Lower leg skin (tissue), 4 donors: Measurements from ENCODE around the gene CELF2. TPM values are rescaled to one million over a fixed set of nuclear protein-coding genes. Genes with fewer than 3 reads are reported as not detected.

ENCODE experiments used
- DNase-seq, 2 donors: peaks; one replicate each; pipeline ENCODE4 v3.0.0-alpha.2; 2019; ENCODE audit warnings: low spot score in 2 of 2
- H3K4me3 ChIP-seq: fragments of 200-600 bp; sonication (generic); 2 replicates; pipeline ENCODE4 v1.5.1; 2017; ENCODE audit warnings: mild to moderate bottlenecking, low read depth; ENCODE audit not compliant: poor library complexity, severe bottlenecking
- POLR2A ChIP-seq, 2 donors: fragments of 450-650 bp; IDR thresholded peaks; one replicate each; pipeline ENCODE4 v1.6.1; 2016 to 2017; ENCODE audit warnings: antibody characterized with exemption in 2 of 2, mild to moderate bottlenecking in 1 of 2, moderate library complexity in 1 of 2
- WGBS, 2 donors: methylation state at CpG; one replicate each; pipeline ENCODE4 v1.1.5; 2018; 5-methylcytosine and 5-hydroxymethylcytosine counted together
- intact Hi-C: fragments of 100-400 bp; cut with DNase I; formaldehyde crosslinking; loops from one replicate; pipeline ENCODE4 v1.15.0; 2023; ENCODE audit warnings: low total_unique reads
- total RNA-seq, 4 donors: library from RNA; depleted of rRNA; stranded (reverse); fragments of >200 nt; gene quantifications; one replicate each; pipeline ENCODE4 v1.1.0, GENCODE V29; 2016
- TF ChIP-seq, protein P1 (sequence below), 3 donors: fragments of 450-650 bp; IDR thresholded peaks; one replicate each; pipeline ENCODE4 v1.5.1; 2016; ENCODE audit warnings: antibody characterized with exemption in 3 of 3, mild to moderate bottlenecking in 3 of 3, moderate library complexity in 2 of 3

Gene CELF2
- total RNA-seq, 4 donors from 2014 or later: 16.9 to 39.9 (median 20.7) TPM

DNA sequence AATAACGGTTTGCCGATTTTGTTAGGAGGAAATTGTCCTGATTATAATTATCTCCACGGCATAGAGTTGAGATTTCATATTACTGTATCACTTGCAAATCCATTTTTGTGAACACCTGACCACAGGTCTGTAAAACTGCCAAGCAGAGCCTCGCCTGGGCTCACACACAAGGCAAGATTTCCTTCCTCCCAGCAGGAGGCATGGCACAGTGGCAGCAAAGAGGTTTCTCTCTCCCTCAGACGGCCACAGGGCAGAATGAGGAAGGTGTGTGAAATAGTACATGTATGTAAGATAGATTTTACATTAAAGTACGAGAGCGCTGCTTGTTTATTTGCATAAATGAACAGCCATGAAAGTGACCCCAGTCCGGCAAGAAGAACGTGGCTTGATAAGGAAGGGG is 130.1 kb downstream of the CELF2 start:
- intact Hi-C loops: loop anchor here (10.0 kb wide), 1 partner anchor 967 kb away; no protein-coding TSS in a partner anchor
- no peak for DNase-seq
- H3K4me3 ChIP-seq: no peak overlapping the region
- 64 to 68% methylated on average over 9 of the region's 9 CpGs for WGBS, 2 donors
- no peak for TF ChIP-seq POLR2A (IDR thresholded peaks at IDR 0.05)
- TF ChIP-seq, protein P1, sequence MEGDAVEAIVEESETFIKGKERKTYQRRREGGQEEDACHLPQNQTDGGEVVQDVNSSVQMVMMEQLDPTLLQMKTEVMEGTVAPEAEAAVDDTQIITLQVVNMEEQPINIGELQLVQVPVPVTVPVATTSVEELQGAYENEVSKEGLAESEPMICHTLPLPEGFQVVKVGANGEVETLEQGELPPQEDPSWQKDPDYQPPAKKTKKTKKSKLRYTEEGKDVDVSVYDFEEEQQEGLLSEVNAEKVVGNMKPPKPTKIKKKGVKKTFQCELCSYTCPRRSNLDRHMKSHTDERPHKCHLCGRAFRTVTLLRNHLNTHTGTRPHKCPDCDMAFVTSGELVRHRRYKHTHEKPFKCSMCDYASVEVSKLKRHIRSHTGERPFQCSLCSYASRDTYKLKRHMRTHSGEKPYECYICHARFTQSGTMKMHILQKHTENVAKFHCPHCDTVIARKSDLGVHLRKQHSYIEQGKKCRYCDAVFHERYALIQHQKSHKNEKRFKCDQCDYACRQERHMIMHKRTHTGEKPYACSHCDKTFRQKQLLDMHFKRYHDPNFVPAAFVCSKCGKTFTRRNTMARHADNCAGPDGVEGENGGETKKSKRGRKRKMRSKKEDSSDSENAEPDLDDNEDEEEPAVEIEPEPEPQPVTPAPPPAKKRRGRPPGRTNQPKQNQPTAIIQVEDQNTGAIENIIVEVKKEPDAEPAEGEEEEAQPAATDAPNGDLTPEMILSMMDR (IDR thresholded peaks at IDR 0.05): no peak

- TF ChIP-seq, protein P1 (IDR thresholded peaks at IDR 0.05): no peak
- TF ChIP-seq POLR2A (IDR thresholded peaks at IDR 0.05): no peak
- H3K4me3 ChIP-seq: no peak overlapping the region
- no peak for DNase-seq
- 81 to 83% methylated on average over 10 of the region's 10 CpGs for WGBS, 2 donors
- intact Hi-C loops: loop anchor here (10.0 kb wide), 1 partner anchor 966 kb away; no protein-coding TSS in a partner anchor
Measured at GRCh38 chr10:11148142-11149028, 130.7 kb downstream of the CELF2 start.

- TF ChIP-seq, protein P1 (IDR thresholded peaks at IDR 0.05): no peak
- no peak for TF ChIP-seq POLR2A (IDR thresholded peaks at IDR 0.05)
- H3K4me3 ChIP-seq: no peak overlapping the region
- intact Hi-C loops: loop anchor here (10.0 kb wide), 1 partner anchor 965 kb away; no protein-coding TSS in a partner anchor
- WGBS, 2 donors: 45 to 54% methylated on average over 3 of the region's 3 CpGs
- no peak for DNase-seq
Measured at GRCh38 chr10:11149807-11150141, 132.1 kb downstream of the CELF2 start.

GRCh38 chr10:11150231-11150731 is 132.6 kb downstream of the CELF2 start:
- intact Hi-C loops: no loop called here
- DNase-seq: no peak
- WGBS, 2 donors: 65 to 72% methylated on average over 3 of the region's 3 CpGs
- TF ChIP-seq POLR2A (IDR thresholded peaks at IDR 0.05): no peak
- TF ChIP-seq, protein P1 (IDR thresholded peaks at IDR 0.05): no peak
- H3K4me3 ChIP-seq: no peak overlapping the region

GRCh38 chr10:11150879-11151415 is 133.3 kb downstream of the CELF2 start:
- TF ChIP-seq POLR2A (IDR thresholded peaks at IDR 0.05): no peak
- TF ChIP-seq, protein P1 (IDR thresholded peaks at IDR 0.05): no peak
- H3K4me3 ChIP-seq: no peak overlapping the region
- no peak for DNase-seq
- 37 to 38% methylated on average over 5 of the region's 5 CpGs for WGBS, 2 donors
- intact Hi-C loops: no loop called here
